MCF 10A (cell line): ENCODE measurements around the gene POLR1F. TPM values are rescaled to one million over a fixed set of nuclear protein-coding genes. Genes with fewer than 3 reads are reported as not detected.
"Not testable (repeated sequence)": the region's sequence is repeated elsewhere in the genome, so short reads cannot be mapped to it uniquely, and the experiment has no call there.

Experiments used
- BruUV-seq: library from RNA; stranded (reverse); fragments of 400-500 nt; replicated peaks from 2 replicates; lab custom pipeline; 2021; lab: Mats Ljungman, UMichigan
- CTCF ChIA-PET: fragments of 300-600 bp; sonication (Branson Sonifier 250); formaldehyde crosslinking; extraction: SDS; loops from one replicate; lab custom pipeline; 2021; ENCODE audit warnings: antibody characterized with exemption, inconsistent platforms; lab: Yijun Ruan, JAX
- POLR2A ChIA-PET: fragments of 300-600, 350-650 bp; sonication (Branson Sonifier 250); formaldehyde crosslinking; extraction: SDS; loops from one replicate; lab custom pipeline; 2020; ENCODE audit warnings: antibody characterized with exemption, inconsistent platforms; lab: Yijun Ruan, JAX
- DNase-seq: peaks from one replicate; pipeline ENCODE4 v3.0.0-alpha.2; 2018; ENCODE audit not compliant: unreplicated experiment
- H3K27ac Mint-ChIP-seq: one replicate; pipeline ENCODE4 v1.8.0; 2022; ENCODE audit warnings: mild to moderate bottlenecking, low read depth, mixed read lengths; ENCODE audit not compliant: unreplicated experiment
- H3K27me3 Mint-ChIP-seq: one replicate; pipeline ENCODE4 v1.8.0; 2022; ENCODE audit warnings: mixed read lengths; ENCODE audit not compliant: insufficient read depth, unreplicated experiment
- H3K36me3 Mint-ChIP-seq: one replicate; pipeline ENCODE4 v1.8.0; 2022; ENCODE audit warnings: mild to moderate bottlenecking, moderate library complexity, mixed read lengths; ENCODE audit not compliant: insufficient read depth, unreplicated experiment
- H3K4me1 Mint-ChIP-seq: one replicate; pipeline ENCODE4 v1.8.0; 2022; ENCODE audit warnings: mixed read lengths; ENCODE audit not compliant: insufficient read depth, unreplicated experiment
- H3K4me3 Mint-ChIP-seq: one replicate; pipeline ENCODE4 v1.8.0; 2022; ENCODE audit warnings: mild to moderate bottlenecking, moderate library complexity, mixed read lengths; ENCODE audit not compliant: unreplicated experiment
- H3K9me3 Mint-ChIP-seq: one replicate; pipeline ENCODE4 v1.8.0; 2022; ENCODE audit warnings: mixed read lengths; ENCODE audit not compliant: unreplicated experiment
- intact Hi-C: fragments of 100-400 bp; cut with micrococcal nuclease; formaldehyde crosslinking; loops from 2 replicates; pipeline ENCODE4 v1.14.1; 2022
- total RNA-seq: library from RNA; stranded (reverse); gene quantifications from 2 replicates; pipeline ENCODE4 v1.2.3, GENCODE V29; 2022
- TF ChIP-seq, protein P1 (sequence below): fragments of 200-600 bp; IDR thresholded peaks from one replicate; pipeline ENCODE4 v1.8.0; 2022; ENCODE audit warnings: antibody characterized with exemption, mild to moderate bottlenecking; ENCODE audit not compliant: unreplicated experiment

POLR1F gene
- total RNA-seq, 1 experiment from 2014 or later, result 22.8 TPM

DNA sequence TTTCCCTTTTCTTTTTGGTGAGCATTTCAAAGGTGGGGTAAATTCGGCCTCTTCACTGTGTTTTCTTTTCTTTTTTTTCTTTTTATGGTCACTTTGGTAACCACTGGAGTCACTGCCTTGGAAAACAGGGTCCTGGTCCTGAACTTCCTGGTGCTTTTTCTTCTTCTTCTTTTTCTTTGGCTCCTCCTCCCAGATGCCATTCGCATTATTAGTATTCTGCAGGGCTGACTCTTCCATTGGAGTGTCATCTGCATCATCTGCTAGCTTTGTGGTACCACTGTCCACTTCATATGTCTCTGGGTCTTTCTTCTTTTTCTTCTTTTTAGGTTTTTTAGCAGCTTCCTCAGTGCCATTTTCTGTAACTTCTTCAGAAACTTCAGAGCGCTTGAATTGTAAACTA, 10.5 kb downstream of the POLR1F start:
- Mint-ChIP-seq H3K9me3 (peaks cover 8% of the 10 kb centered on the region), H3K36me3 (peaks cover 20% of the 10 kb centered on the region), H3K27ac (no peak overlapping the region), H3K27me3 (no peaks in the 10 kb centered on the region), H3K4me3 (no peak overlapping the region), H3K4me1 (no peaks in the 10 kb centered on the region)
- intact Hi-C loops, result no loop called here
- ChIA-PET POLR2A (interaction anchor here (2.4 to 2.5 kb wide), 2 partner anchors 10 to 11 kb away, joined by 10 to 18 read pairs; partner anchors contain the start of gene POLR1F), CTCF (interaction anchor here (0.6 kb wide), 1 partner anchor 539 kb away, joined by 3 read pairs; no protein-coding TSS in a partner anchor)
- no TSS peak for BruUV-seq
- DNase-seq, result no peak
- TF ChIP-seq, protein P1, sequence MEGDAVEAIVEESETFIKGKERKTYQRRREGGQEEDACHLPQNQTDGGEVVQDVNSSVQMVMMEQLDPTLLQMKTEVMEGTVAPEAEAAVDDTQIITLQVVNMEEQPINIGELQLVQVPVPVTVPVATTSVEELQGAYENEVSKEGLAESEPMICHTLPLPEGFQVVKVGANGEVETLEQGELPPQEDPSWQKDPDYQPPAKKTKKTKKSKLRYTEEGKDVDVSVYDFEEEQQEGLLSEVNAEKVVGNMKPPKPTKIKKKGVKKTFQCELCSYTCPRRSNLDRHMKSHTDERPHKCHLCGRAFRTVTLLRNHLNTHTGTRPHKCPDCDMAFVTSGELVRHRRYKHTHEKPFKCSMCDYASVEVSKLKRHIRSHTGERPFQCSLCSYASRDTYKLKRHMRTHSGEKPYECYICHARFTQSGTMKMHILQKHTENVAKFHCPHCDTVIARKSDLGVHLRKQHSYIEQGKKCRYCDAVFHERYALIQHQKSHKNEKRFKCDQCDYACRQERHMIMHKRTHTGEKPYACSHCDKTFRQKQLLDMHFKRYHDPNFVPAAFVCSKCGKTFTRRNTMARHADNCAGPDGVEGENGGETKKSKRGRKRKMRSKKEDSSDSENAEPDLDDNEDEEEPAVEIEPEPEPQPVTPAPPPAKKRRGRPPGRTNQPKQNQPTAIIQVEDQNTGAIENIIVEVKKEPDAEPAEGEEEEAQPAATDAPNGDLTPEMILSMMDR, result no peak

DNA sequence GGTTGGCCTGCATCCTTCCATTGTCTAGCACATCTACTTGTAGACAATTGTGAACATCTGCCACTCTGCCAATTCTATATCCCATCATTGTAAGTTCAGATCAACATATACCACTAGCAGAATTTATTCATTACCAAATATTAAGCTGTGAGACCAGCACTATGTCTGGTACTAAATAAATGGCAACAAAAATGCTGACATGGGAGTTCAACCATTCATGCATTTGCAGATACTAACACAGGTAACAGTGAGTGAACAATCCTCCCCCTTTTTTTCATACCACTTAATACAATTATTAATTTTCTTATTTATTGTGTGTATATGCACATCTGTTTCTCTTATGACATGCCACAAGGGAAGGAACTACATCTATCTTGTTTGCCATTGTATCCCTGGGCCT, 11.9 kb downstream of the POLR1F start:
- no peaks in the 10 kb centered on the region for H3K9me3 Mint-ChIP-seq
- no peak overlapping the region for H3K4me3 Mint-ChIP-seq
- BruUV-seq, result no TSS peak
- no peak for DNase-seq
- no peak overlapping the region for H3K27ac Mint-ChIP-seq
- H3K4me1 Mint-ChIP-seq, result no peaks in the 10 kb centered on the region
- TF ChIP-seq, protein P1, result no peak
- POLR2A ChIA-PET, result interaction anchor here (2.4 kb wide), 1 partner anchor 12 kb away, joined by 10 read pairs; the partner anchor contains the start of gene POLR1F
- H3K27me3 Mint-ChIP-seq, result no peaks in the 10 kb centered on the region
- CTCF ChIA-PET, result no interaction called here
- H3K36me3 Mint-ChIP-seq, result peaks cover 14% of the 10 kb centered on the region
- intact Hi-C loops, result no loop called here

DNA sequence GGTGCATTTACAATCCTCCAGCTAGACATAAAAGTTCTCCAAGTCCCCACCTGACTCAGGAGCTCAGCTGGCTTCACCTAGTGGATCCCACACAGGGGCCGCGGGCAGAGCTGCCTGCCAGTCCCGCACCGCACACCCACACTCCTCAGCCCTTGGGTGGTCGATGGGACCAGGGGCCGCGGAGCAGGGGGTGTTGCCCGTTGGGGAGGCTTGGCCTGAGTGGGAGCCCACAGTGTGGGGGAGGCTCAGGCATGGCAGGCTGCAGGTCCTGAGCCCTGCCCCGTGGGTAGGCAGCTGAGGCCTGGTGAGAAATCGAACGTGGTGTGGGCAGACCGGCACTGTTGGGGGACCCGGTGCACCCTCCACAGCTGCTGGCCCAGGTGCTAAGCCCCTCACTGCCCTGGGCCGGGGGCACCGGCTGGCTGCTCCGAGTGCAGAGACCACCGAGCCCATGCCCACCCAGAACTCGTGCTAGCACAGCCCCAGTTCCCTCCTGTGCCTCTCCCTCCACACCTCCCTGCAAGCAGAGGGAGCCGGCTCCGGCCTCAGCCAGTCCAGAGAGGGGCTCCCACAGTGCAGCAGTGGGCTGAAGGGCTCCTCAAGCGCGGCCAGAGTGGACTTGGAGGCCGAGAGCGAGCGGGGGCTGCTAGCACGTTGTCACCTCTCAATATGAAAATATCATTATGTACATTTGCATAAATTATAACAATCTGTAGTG, 16.6 kb downstream of the POLR1F start:
- Mint-ChIP-seq H3K36me3 (peaks cover 2% of the 10 kb centered on the region), H3K4me1 (no peaks in the 10 kb centered on the region), H3K27ac (no peak overlapping the region), H3K9me3 (no peaks in the 10 kb centered on the region), H3K27me3 (no peaks in the 10 kb centered on the region), H3K4me3 (no peak overlapping the region)
- POLR2A ChIA-PET, result interaction anchor here (0.6 kb wide), 1 partner anchor 343 kb away, joined by 3 read pairs; no protein-coding TSS in a partner anchor
- BruUV-seq, result no TSS peak
- TF ChIP-seq, protein P1, result no peak
- CTCF ChIA-PET, result interaction anchor here (0.6 kb wide), 1 partner anchor 571 kb away, joined by 4 read pairs; no protein-coding TSS in a partner anchor
- DNase-seq, result no peak
- intact Hi-C loops, result no loop called here

DNA sequence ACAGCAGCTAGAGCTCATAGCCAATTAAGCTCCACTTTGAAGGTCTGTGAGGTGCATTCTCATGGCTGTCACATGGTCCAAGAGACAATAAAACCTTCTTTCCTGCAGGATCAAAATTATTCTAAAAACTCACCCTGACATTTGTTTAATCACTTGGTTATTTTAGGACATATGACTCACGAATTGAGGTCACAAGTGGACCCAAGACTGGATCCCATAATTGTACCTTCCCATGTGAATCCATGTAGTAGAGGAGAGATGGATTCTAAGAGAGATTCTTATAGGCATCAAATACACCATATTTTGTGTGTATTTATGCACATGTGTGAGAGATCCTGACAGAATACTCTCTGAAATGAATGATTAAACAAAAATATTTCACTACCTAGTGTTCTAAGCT, 18.1 kb downstream of the POLR1F start:
- TF ChIP-seq, protein P1, result no peak
- Mint-ChIP-seq H3K27me3 (no peaks in the 10 kb centered on the region), H3K4me3 (no peak overlapping the region), H3K9me3 (no peaks in the 10 kb centered on the region), H3K27ac (no peak overlapping the region), H3K4me1 (no peaks in the 10 kb centered on the region), H3K36me3 (no peaks in the 10 kb centered on the region)
- no peak for DNase-seq
- ChIA-PET POLR2A (no interaction called here), CTCF (interaction anchor here (0.7 kb wide), 1 partner anchor 600 kb away, joined by 4 read pairs; no protein-coding TSS in a partner anchor)
- intact Hi-C loops, result no loop called here
- no TSS peak for BruUV-seq

DNA sequence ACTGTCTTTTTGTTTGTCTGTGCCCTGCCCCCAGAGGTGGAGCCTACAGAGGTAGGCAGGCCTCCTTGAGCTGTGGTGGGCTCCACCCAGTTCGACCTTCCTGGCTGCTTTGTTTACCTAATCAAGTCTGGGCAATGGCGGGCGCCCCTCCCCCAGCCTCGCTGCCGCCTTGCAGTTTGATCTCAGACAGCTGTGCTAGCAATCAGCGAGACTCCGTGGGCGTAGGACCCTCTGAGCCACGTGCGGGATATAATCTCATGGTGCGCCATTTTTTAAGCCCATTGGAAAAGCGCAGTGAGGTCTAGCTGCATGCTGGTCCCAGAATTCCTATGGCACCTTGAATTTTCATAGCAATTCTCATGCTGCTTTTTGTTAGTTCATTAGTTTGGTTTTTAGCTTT, 19.7 kb downstream of the POLR1F start:
- H3K27ac Mint-ChIP-seq, H3K36me3 Mint-ChIP-seq, H3K27me3 Mint-ChIP-seq, CTCF ChIA-PET, H3K4me1 Mint-ChIP-seq, intact Hi-C loops, H3K4me3 Mint-ChIP-seq, DNase-seq, BruUV-seq, H3K9me3 Mint-ChIP-seq, POLR2A ChIA-PET: not testable (repeated sequence)
